ENCODE results near the gene ZBTB4.
"Not testable (repeated sequence)": the region's sequence is repeated elsewhere in the genome, so short reads cannot be mapped to it uniquely, and the experiment has no call there.

ZBTB4 gene

DNA sequence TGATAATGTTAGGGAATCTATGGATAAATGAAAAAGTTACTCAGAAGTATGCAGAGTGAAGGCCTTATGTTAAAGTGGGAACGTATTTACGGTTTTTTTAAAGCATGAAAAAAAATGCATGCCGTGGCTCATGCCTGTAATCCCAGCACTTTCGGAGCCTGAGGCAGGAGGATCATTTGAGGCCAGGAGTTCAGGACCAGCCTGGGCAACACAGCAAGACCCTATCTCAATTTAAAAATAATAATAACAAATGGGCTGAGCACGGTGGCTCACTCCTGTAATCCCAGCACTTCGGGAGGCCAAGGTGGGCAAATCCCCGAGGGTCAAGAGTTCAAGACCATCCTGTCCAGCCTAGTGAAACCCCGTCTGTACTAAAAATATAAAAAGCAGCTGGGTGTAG, 10.7 kb upstream of the ZBTB4 start:
- no peak for DNase-seq

DNA sequence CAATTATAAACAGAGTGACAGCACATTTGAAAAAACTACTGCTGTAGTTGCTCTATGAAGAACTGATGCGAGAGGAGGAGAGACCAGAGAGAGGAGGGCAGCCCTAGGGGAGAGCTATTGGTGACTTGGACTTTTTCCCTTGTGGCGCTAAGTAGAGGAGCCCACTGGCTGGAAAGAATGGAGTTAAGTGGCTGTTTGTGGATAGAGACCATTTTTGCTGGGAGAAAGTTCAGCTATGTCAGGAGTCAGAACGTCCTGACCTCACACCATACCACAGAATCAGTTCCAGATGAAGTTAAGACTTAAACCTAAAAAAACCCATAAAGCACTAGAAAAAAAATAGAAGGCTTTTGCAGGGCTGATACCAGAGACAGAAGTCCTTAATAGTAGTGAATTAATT, 6.8 kb upstream of the ZBTB4 start:
- no peak for DNase-seq

DNA sequence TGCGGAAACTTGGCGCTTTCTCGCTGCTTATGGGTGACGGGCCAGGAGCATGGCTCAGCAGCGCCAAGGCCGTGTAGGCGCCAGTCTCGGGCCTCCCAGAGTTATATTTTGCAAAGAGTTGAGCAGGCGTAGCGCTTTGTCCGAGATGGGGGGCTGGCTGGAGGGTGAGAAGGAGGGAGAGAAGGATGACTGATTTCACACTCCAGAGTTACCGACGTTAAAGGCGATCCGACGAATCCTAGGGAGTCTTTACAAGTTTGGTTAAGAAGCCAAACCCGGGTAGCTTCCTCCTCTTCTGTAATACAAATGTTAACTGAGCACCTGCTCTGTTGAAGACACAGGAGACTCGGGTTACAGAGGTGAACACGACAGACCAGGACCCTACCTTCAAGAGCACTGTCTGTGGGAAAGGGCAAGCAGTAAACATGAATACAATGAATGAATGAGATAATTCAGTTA, 5.5 kb upstream of the ZBTB4 start:
- DNase-seq = no peak

DNA sequence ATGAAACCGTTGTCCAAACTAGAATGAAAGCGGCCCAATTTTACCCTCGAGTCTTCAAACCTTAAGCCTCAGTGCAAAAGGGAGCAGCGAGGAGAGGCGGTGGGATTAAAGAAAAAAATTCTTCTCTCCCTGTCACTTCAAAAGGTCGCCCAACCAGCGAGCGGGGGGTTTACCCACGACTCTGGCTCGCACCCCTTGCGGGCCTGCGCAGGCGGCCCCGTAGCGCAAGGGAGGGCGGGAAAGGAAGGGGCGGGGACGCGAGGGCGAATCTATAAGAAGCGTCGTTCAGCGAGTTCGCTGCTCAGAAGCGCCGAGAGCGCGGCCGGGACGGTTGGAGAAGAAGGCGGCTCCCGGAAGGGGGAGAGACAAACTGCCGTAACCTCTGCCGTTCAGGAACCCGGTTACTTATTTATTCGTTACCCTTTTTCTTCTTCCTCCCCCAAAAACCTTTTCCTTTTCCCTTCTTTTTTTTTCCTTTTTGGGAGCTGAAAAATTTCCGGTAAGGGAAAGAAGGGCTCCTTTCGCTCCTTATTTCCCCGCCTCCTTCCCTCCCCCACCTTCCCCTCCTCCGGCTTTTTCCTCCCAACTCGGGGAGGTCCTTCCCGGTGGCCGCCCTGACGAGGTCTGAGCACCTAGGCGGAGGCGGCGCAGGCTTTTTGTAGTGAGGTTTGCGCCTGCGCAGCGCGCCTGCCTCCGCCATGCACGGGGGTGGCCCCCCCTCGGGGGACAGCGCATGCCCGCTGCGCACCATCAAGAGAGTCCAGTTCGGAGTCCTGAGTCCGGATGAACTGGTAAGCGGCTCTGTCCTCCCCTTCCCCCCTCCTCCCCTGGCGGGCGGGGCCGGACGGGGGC, 4.9 kb upstream of the ZBTB4 start, which contains the start of gene POLR2A:
TSS of gene POLR2A (plus strand) at position 300 of the 852 bp plus-strand sequence.
- DNase-seq = peak; percentile 68 to 79

DNA sequence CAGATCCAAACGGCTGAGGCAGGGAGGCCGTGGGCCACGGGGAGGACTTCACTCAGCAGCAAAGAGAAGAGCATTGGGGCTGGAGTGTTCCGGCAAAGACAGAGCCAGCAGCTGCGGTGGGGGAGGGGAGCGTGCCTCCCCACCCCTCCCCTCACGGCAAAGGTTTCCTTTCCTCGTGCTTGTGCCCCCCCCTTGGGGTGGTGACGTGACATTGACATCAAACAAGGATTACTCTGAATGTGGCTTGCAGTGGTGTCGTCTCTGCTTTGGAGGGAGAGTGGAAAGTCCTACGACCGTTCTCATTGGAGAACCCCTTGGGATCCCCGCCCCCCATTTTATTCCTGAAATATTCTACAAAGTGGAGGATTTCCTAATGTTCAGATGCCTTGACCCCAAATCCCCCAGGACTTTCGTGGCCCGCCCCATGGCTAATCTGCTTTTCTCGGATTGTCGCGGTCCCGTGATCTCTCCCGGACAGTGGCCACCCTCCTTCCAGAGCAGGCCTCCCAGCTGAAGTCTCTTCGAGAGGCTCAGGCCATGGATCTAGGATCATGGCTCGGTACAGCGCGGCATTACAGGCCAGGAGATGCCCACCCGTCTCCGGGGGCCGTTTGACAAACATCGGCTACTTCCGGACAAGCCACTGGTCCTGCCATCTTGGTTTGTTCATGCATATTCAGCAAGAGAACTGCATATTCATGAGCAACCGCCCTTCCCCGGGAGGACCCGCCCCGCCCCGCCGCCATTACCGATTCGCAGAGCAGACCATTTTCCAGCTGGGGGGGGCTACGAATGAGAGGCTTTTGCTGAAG, 4.0 kb upstream of the ZBTB4 start:
- DNase-seq = peak; percentile 67 to 75

DNA sequence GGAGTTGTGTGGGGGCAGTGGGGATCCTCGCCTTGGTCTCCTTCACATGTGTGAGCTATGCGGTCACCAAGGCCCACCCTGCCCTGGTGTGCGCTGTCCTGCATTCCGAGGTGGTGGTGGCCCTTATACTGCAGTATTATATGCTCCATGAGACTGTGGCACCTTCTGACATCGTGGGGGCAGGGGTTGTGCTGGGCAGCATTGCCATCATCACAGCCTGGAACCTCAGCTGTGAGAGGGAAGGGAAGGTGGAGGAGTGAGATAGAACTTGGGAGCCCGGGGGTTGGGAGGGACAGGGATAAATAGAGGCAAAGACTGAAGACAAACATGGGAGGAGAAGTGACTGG, 3.3 kb upstream of the ZBTB4 start:
- DNase-seq = not testable (repeated sequence)

DNA sequence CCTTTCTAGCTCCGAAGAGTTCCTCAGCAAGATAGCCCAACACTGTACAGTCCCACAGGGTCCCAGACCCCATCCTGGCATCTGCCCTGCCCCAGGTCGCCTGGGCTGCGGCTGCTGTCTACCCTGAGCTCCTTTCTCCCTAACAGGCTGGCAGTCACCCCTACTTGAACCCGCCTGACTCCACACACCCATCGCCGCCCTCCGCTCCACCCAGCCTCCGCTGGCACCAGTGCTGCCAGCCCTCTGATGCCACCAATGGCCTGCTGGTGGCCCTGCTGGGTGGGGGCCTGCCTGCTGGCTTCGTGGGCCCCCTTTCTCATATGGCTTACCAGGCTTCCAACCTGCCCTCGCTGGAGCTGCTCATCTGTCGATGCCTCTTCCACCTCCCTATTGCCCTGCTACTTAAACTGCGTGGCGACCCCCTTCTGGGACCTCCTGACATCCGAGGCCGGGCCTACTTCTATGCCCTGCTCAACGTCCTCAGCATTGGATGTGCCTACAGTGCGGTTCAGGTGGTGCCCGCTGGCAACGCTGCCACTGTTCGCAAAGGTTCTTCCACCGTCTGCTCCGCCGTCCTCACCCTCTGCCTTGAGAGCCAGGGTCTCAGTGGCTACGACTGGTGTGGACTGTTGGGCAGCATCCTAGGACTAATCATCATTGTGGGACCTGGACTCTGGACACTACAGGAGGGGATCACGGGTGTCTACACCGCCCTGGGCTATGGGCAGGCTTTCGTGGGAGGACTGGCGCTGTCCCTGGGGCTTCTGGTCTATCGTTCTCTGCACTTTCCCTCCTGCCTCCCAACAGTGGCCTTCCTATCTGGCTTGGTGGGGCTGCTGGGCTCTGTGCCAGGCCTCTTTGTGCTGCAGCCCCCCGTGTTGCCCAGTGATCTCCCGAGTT, 2.7 kb upstream of the ZBTB4 start:
- not testable (repeated sequence) for DNase-seq

DNA sequence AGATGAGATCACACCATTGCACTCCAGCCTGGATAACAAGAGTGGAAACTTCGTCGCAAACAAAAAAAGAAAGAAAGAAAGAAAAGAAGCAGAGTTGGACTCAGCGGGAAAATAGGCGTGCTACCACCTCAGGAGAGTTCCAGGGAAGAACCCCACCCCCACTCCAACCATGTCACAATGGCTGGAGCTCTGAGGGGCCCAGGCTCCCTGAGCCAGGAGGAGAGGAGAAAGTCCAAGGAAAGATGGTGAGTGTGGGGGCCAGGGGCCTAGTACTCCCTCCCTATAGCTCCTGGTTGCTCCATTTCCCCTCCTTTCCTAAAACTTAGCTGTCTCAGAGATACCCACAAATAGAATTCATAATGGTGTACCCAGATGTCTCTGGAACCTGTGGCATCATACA, 1.8 kb upstream of the ZBTB4 start, which contains the start of gene SLC35G6:
TSS of gene SLC35G6 (plus strand) at position 172 of the 400 bp plus-strand sequence. CDS start at position 243, 71 bp downstream.
- not testable (repeated sequence) for DNase-seq

DNA sequence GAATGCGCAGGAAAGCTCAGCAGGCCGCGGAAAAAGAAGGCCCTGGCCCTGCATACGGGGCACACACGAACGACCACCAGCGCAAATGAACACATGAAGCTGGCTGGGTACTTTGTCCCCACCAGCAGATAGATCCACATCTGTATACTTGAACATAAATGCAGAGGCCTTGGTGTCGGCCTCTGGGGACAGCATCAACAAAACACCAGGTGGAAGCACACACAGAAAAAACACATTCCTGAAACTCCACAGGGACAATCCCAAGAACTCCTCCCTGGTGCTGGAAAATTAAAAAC, 606 bp upstream of the ZBTB4 start:
- DNase-seq = no peak

DNA sequence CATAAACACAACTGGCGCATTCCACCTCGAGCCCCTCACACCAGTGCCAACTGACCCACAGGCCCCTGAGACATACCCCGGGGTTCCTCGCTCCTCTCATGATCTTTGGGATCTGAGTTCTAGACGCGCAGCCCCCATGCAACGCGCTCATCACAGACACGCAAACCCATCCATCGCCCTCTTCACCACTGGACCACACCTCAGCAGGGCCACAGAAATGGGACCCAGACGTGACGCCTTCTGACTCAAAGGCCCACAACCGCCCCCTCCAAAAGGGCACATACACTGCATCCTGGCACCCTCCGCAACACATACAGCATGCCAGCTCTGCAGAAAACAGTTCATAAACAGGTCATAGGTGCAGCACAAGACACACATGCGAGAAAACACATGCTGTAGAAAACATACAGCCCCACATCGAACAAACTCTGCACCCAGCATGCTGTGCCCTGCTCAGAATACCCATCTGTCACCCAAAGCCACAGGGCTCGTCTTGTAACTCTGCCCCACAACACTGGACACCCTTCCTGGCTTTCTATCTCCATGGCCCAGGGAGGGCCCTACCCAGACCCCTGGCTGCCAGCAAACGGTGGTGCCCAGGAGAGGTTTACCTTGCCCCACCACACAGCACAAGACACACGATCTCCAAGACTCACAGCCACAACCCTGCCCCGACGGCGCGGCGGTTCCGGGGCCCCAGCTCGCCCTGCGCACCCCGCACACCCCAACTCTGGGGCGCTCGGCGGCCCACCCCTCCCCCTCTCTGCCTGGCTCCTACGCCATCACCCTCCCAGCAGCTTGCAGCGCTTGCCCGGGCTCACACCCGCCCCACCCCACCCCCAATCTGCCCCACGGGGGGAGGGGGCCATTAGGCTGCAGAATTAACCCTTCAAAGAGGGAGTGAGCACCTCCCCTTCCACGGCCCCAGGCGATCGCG, 887 bp downstream of the ZBTB4 start:
- no peak for DNase-seq

DNA sequence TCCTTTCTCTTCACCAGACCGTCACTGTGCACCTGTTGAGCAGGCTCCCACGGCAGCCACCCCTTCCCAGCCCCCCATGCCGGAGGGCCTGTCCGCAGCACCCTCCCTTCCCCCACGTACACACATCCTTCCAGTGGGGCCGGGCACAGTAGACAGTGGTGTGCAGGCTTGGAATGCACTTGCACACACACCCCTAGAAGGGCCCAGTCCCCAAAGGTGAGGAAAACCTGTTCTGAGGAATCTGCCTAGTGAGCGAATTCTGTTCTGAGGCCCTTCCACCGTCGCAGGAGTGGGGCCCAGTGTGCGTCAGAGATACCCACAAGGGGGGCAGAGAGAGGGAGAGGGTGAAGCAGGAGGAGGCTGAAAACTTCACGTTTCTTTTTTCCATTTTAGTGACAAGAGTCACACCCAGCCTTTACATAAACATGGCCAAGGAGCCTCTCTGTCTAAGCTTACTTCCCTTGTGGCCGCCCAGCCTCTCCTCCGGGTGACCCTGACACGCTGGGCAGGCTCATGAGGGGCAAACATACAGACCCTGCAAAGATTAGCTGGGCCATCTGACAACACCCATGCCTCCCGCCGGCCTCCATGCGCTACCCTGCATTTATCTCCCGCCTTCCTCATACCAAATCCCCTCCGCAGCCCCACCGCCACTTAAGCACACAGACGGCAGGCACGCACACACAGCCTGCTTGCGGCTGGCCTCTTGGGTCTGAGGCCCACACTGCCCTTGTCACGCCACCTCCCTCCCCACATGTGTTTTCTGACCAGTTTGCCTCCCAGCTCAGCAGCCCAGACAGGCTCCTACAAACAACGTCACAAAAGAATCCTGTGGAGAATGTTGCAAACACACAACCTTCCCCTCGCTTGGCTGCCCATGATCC, 1.8 kb downstream of the ZBTB4 start:
- DNase-seq = no peak

DNA sequence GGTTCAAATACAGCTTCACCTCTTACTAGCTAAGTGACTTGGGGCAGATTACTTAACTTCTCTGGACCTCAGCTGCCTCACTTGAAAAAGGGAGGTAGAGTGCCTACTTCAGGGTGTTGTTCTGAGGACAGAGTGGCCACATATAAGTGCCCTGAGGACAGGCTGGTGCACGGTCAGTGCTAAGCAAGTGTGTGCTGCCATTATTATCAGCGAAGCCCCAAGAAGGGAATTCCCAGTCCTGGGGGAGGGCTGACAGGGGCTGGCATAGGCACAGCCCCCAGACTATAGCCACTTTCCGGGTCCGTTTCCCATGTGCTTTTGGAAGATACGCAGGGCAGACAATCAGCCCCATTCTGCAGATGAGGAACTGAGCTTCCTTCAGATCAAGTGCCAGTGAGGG, 2.5 kb downstream of the ZBTB4 start:
- DNase-seq = no peak

DNA sequence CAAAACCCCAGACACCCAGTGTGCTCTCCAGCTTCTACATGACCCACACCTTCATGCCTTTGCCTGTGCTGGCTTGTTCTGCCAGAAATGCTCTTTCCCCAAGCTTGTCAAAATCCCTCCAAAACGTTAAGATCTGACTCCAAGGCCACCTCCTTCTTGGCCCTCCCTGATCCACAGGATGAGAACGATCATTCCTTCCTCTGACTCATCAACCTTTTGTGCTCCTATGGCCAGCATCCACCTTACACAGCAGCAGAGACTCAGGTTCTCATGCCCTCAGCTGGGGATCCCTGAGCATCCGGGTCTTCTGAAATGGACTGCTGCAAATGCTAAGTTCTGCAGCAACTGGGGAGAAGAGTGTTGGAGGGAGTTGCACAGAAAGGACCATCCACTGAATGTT, 2.9 kb downstream of the ZBTB4 start:
- DNase-seq = no peak

DNA sequence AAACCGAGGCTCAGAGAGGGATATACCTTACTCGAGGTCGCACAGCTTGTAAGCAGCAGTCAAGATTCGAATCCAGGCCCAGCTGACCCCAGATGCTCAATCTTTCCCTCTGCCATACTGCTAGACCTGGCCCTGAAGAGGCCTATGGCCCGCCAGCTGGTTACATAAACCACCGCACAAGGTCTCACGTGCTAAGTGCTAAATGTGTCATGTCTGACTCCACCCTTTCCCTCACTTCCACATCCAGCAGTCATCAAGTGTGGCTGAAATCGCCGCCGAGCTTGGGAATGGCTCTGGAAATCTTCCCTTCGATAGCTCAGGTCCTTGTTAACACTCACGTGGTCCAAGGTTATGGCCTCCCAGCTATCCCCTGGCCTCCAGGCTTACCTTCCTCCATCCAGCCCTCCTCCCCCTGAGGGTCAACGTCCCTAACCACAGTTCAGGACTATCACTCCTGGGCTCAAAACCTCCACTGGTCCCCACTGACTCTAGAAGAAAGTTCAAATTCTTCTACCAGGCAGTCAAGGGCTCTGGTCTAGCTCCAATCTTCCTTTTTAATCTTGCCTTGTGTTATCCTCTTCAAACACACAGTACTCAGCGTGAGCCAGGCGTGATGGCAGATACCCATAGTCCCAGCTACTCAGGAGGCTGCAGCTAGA, 3.5 kb downstream of the ZBTB4 start:
- DNase-seq = no peak

DNA sequence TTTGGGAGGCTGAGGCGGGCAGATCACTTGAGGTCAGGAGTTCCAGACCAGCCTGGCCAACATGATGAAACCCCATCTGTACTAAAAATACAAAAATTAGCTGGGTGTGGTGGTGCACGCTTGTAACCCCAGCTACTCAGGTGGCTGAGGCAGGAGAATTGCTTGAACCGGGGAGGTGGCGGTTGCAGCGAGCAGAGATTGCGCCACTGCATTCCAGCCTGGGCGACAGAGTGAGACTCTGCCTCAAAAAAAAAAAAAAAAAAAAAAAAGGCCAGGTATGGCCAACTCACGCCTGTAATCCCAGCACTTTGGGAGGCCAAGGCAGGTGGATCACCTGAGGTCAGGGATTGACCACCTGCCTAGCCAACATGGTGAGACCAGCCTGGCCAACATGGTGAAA, 4.7 kb downstream of the ZBTB4 start:
- DNase-seq = not testable (repeated sequence)

DNA sequence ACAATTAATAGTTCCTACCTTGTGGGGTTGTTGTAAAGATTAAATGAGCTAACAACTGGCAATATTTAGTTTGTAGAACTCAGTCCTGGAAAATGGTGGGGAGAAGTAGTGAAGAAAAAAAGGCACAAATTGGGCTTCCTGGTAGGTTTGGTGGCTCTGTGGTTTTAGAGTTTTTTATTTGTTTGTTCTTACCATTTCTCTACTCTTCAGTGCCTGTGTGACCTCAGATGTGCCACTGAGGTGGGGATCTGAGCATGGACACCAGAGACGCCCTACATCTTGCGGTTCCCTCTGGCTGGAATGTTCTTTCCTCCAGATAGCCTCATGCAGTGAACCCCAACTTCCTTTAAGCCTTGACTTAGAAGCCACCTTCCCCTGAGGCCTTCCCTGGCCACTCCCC, 7.7 kb downstream of the ZBTB4 start:
- DNase-seq = no peak

DNA sequence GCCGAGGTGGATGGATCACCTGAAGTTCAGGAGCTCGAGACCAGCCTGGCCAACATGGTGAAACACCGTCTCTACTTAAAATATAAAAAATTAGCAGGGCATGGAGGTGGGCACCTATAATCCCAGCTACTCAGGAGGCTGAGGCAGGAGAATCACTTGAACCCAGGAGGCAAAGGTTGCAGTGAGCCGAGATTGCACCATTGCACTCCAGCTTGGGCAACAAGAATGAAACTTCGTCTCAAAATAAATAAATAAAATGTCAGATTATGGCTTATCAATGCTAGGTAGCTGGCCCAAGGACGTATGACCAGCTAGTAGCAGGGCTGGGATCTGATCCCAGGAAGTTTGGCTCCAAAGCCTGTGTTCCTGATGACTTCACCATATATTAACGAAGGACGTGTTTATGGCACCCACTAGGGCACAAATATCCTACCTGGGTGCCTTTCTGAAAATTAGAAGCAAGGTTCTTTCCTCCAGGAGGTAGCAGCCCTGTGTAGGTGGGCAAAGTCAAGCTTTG, 8.9 kb downstream of the ZBTB4 start:
- not testable (repeated sequence) for DNase-seq

DNA sequence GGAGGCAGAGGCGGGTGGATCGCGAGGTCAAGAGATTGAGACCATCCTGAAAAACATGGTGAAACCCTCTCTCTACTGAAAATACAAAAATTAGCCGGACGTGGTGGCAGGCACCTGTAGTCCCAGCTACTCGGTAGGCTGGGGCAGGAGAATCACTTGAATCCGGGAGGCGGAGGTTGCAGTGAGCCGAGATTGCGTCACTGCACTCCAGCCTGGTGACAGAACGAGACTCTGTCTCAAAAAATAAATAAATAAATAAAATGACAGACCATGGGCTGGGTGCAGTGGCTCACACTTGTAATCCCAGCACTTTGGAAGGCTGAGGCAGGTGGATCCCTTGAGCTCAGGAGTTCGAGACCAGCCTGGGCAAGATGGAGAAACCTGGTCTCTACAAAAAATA, 9.6 kb downstream of the ZBTB4 start:
- not testable (repeated sequence) for DNase-seq

DNA sequence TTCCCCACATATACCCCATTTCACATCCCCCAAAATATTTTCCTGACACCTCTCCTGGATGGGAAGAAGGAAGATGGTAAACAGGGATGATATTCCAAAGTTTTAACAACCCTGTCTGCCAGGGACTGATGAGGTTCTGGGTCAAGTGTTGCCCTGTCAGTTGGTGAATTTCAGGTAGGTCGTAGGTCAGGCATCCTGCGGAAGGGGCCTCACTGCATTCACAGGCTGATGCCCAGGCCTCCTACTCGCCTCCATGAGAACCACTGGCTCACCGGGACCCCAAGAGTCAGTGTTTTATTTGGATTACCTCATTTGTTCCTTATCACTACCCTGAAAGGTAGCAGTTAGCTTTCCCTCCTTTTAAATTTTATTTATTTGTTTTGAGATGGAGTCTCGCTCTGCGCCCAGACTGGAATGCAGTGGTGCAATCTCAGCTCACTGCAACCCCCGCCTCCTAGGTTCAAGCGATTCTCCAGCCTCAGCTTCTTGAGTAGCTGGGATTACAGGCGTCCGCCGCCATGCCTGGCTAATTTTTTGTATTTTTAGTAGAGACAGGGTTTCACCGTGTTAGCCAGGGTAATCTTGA, 10.5 kb downstream of the ZBTB4 start:
- no peak for DNase-seq

DNA sequence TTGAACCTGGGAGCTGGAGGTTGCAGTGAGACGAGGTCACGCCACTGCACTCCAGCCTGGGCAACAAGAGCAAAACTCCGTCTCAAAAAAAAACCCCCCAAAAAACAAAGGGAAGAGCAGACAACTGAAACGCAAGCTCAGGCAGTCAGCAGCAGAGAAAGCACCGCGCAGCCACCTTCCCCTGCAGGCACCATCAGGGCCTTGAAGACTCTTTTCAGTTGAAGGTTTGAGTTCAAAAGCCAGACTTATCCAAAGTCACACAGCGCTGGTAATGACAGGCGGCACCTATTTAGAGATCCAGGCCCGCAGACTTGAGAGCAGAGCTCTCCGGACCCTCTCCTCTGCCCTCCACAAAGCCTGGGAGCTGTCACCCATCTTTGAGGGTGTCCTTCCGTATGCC, 11.1 kb downstream of the ZBTB4 start:
- no peak for DNase-seq

Measured in Kasumi-1 (cell line).